WTC11 (cell line): Measurements from ENCODE around the gene LYPLA2. TPM values are rescaled to one million over a fixed set of nuclear protein-coding genes. Genes with fewer than 3 reads are reported as not detected.

Source experiments
- ATAC-seq: fragments of 200-7000 bp; cut with Tn5 transposase; 2 replicates; pipeline ENCODE4 v1.10.0; 2021; ENCODE audit warnings: mild to moderate bottlenecking, moderate library complexity
- CTCF ChIA-PET: fragments of 300-600 bp; sonication (Branson Sonifier 250); formaldehyde crosslinking; loops from one replicate; lab custom pipeline; 2021; ENCODE audit warnings: antibody characterized with exemption; lab: Charles Lee
- POLR2A ChIA-PET: fragments of 350-600 bp; sonication (Branson Sonifier 250); formaldehyde crosslinking; loops from one replicate; lab custom pipeline; 2021; ENCODE audit warnings: antibody characterized with exemption; lab: Charles Lee
- DNase-seq: peaks from one replicate; pipeline ENCODE4 v3.0.0; 2021; ENCODE audit warnings: low spot score
- H3K27ac Mint-ChIP-seq: 2 replicates; pipeline ENCODE4 v1.8.0; 2021; ENCODE audit warnings: mixed read lengths
- H3K27me3 Mint-ChIP-seq: 2 replicates; pipeline ENCODE4 v1.8.0; 2021; ENCODE audit warnings: low read depth, mild to moderate bottlenecking, moderate library complexity, mixed read lengths
- H3K36me3 Mint-ChIP-seq: 2 replicates; pipeline ENCODE4 v1.8.0; 2021; ENCODE audit warnings: mixed read lengths
- H3K4me1 Mint-ChIP-seq: 2 replicates; pipeline ENCODE4 v1.8.0; 2022; ENCODE audit warnings: mixed read lengths
- H3K4me3 Mint-ChIP-seq: 2 replicates; pipeline ENCODE4 v1.8.0; 2021; ENCODE audit warnings: mild to moderate bottlenecking, moderate library complexity, mixed read lengths
- H3K9me3 Mint-ChIP-seq: 2 replicates; pipeline ENCODE4 v1.8.0; 2021; ENCODE audit warnings: mixed read lengths
- AR ChIP-seq: fragments of 250-450 bp; sonication (Bioruptor Pico); IDR thresholded peaks from 2 replicates; pipeline ENCODE4 v1.9.0; 2021; ENCODE audit warnings: mild to moderate bottlenecking
- ATF3 ChIP-seq: sonication (generic); formaldehyde crosslinking; conservative IDR thresholded peaks from 2 replicates; pipeline ENCODE4 v1.8.1; 2022; ENCODE audit warnings: mild to moderate bottlenecking, missing genetic modification reagents
- CBFB ChIP-seq: sonication (generic); formaldehyde crosslinking; IDR thresholded peaks from 2 replicates; pipeline ENCODE4 v1.8.1; 2022; ENCODE audit warnings: mild to moderate bottlenecking, low read depth, missing genetic modification reagents
- E2F4 ChIP-seq: sonication (generic); formaldehyde crosslinking; IDR thresholded peaks from 2 replicates; pipeline ENCODE4 v1.8.1; 2022; ENCODE audit warnings: low read depth, mild to moderate bottlenecking, moderate library complexity, missing genetic modification reagents, borderline replicate concordance
- E2F5 ChIP-seq: sonication (generic); formaldehyde crosslinking; IDR thresholded peaks from 2 replicates; pipeline ENCODE4 v1.8.1; 2022; ENCODE audit warnings: mild to moderate bottlenecking, moderate library complexity, missing genetic modification reagents
- ELF4 ChIP-seq: sonication (generic); formaldehyde crosslinking; IDR thresholded peaks from 2 replicates; pipeline ENCODE4 v1.8.1; 2022; ENCODE audit warnings: low read depth, mild to moderate bottlenecking, moderate library complexity, missing genetic modification reagents
- ESRRA ChIP-seq: sonication (generic); formaldehyde crosslinking; IDR thresholded peaks from 2 replicates; pipeline ENCODE4 v1.8.1; 2022; ENCODE audit warnings: mild to moderate bottlenecking, missing genetic modification reagents, borderline replicate concordance
- FOXJ3 ChIP-seq: sonication (generic); formaldehyde crosslinking; IDR thresholded peaks from 2 replicates; pipeline ENCODE4 v1.9.0; 2021; ENCODE audit warnings: missing genetic modification reagents, mild to moderate bottlenecking, borderline replicate concordance
- FOXK1 ChIP-seq: sonication (generic); formaldehyde crosslinking; IDR thresholded peaks from 2 replicates; pipeline ENCODE4 v1.8.0; 2022; ENCODE audit warnings: mild to moderate bottlenecking, moderate library complexity, missing genetic modification reagents
- FOXP1 ChIP-seq: sonication (generic); formaldehyde crosslinking; IDR thresholded peaks from 2 replicates; pipeline ENCODE4 v1.8.0; 2022; ENCODE audit warnings: missing genetic modification reagents, mild to moderate bottlenecking, moderate library complexity, borderline replicate concordance
- GABPB1 ChIP-seq: sonication (generic); formaldehyde crosslinking; IDR thresholded peaks from 2 replicates; pipeline ENCODE4 v1.8.1; 2023; ENCODE audit warnings: mild to moderate bottlenecking, missing genetic modification reagents
- MLX ChIP-seq: sonication (generic); formaldehyde crosslinking; IDR thresholded peaks from 2 replicates; pipeline ENCODE4 v1.8.1; 2023; ENCODE audit warnings: mild to moderate bottlenecking, missing genetic modification reagents, moderate library complexity
- MYBL2 ChIP-seq: sonication (generic); formaldehyde crosslinking; IDR thresholded peaks from 2 replicates; pipeline ENCODE4 v1.8.1; 2023; ENCODE audit warnings: mild to moderate bottlenecking, moderate library complexity, missing genetic modification reagents
- NFATC4 ChIP-seq: fragments of 250-450 bp; sonication (Bioruptor Pico); IDR thresholded peaks from 2 replicates; pipeline ENCODE4 v1.9.0; 2021; ENCODE audit warnings: mild to moderate bottlenecking
- NFYB ChIP-seq: sonication (generic); formaldehyde crosslinking; conservative IDR thresholded peaks from 2 replicates; pipeline ENCODE4 v1.8.0; 2022; ENCODE audit warnings: low read depth, missing genetic modification reagents
- NR1H2 ChIP-seq: sonication (generic); formaldehyde crosslinking; IDR thresholded peaks from 2 replicates; pipeline ENCODE4 v1.9.0; 2021; ENCODE audit warnings: mild to moderate bottlenecking, moderate library complexity, missing genetic modification reagents
- SOX15 ChIP-seq: fragments of 250-450 bp; sonication (Bioruptor Pico); IDR thresholded peaks from 2 replicates; pipeline ENCODE4 v1.9.0; 2021; ENCODE audit warnings: mild to moderate bottlenecking
- TEAD1 ChIP-seq: sonication (generic); formaldehyde crosslinking; IDR thresholded peaks from 2 replicates; pipeline ENCODE4 v1.8.0; 2022; ENCODE audit warnings: mild to moderate bottlenecking, missing genetic modification reagents
- ZNF121 ChIP-seq: sonication (generic); formaldehyde crosslinking; IDR thresholded peaks from 2 replicates; pipeline ENCODE4 v1.8.0; 2023; ENCODE audit warnings: missing genetic modification reagents
- ZNF138 ChIP-seq: sonication (generic); formaldehyde crosslinking; conservative IDR thresholded peaks from 2 replicates; pipeline ENCODE4 v1.8.1; 2022; ENCODE audit warnings: mild to moderate bottlenecking, moderate library complexity, missing genetic modification reagents
- ZNF219 ChIP-seq: sonication (generic); formaldehyde crosslinking; IDR thresholded peaks from 2 replicates; pipeline ENCODE4 v1.8.0; 2023; ENCODE audit warnings: missing genetic modification reagents, mild to moderate bottlenecking, borderline replicate concordance
- ZNF232 ChIP-seq: sonication (generic); formaldehyde crosslinking; IDR thresholded peaks from 2 replicates; pipeline ENCODE4 v1.8.0; 2022; ENCODE audit warnings: mild to moderate bottlenecking, missing genetic modification reagents
- ZNF263 ChIP-seq: sonication (generic); formaldehyde crosslinking; IDR thresholded peaks from 2 replicates; pipeline ENCODE4 v1.8.1; 2022; ENCODE audit warnings: low read depth, mild to moderate bottlenecking, moderate library complexity, missing genetic modification reagents
- ZNF423 ChIP-seq: fragments of 250-450 bp; sonication (Bioruptor Pico); IDR thresholded peaks from 2 replicates; pipeline ENCODE4 v2.1.2; 2022; ENCODE audit warnings: mild to moderate bottlenecking, moderate library complexity
- ZNF671 ChIP-seq: fragments of 250-450 bp; sonication (Bioruptor Pico); IDR thresholded peaks from 2 replicates; pipeline ENCODE4 v1.8.0; 2021; ENCODE audit warnings: mild to moderate bottlenecking
- total RNA-seq: library from RNA; stranded (reverse); gene quantifications from 3 replicates; pipeline ENCODE4 v1.2.3, GENCODE V29; 2021
- TF ChIP-seq, protein P1 (sequence below): sonication (generic); formaldehyde crosslinking; IDR thresholded peaks from 2 replicates; pipeline ENCODE4 v1.8.1; 2023; ENCODE audit warnings: mild to moderate bottlenecking, missing genetic modification reagents
- TF ChIP-seq, protein P2 (sequence below): sonication (generic); formaldehyde crosslinking; IDR thresholded peaks from 2 replicates; pipeline ENCODE4 v1.8.1; 2023; ENCODE audit warnings: mild to moderate bottlenecking, missing genetic modification reagents, moderate library complexity
- TF ChIP-seq, protein P3 (sequence below): sonication (generic); formaldehyde crosslinking; IDR thresholded peaks from 2 replicates; pipeline ENCODE4 v1.8.0; 2022; ENCODE audit warnings: mild to moderate bottlenecking, missing genetic modification reagents

LYPLA2 gene
- total RNA-seq, 1 experiment from 2014 or later: 164 TPM

GRCh38 chr1:23743287-23744152 is 47.4 kb upstream of the LYPLA2 start, which contains the start of gene ELOA:
Gene ELOA, plus strand, starts transcription at chr1:23743471. Its CDS starts 33 bp downstream, at chr1:23743504.
- POLR2A ChIA-PET: interaction anchor here (1.0 to 1.8 kb wide), 3 partner anchors 35 to 188 kb away, joined by 5 to 8 read pairs (median 6); partner anchors contain the start of genes PITHD1 and RPL11
- CTCF ChIA-PET: interaction anchor here (0.7 to 3.4 kb wide), 6 partner anchors 25 to 68 kb away, joined by 4 to 15 read pairs (median 4); partner anchors contain the start of gene RPL11
- TF ChIP-seq ZNF671 (no peak), AR (CRISPR knock-in tag) (no peak), ZNF219 (no peak), NR1H2 (CRISPR knock-in tag) (no peak), ESRRA (CRISPR knock-in tag) (0 out of 2 replicates have a peak, but pooled peaks have one; percentile 37), ZNF138 (CRISPR knock-in tag) (no peak; the same call in 1 of the 2 replicates), GABPB1 (CRISPR knock-in tag) (peak; percentile 45), ZNF423 (CRISPR knock-in tag) (no peak), FOXK1 (CRISPR knock-in tag) (peak; percentile 88), ELF4 (CRISPR knock-in tag) (0 out of 2 replicates have a peak, but pooled peaks have one; percentile 53), FOXJ3 (CRISPR knock-in tag) (no peak), ZNF121 (CRISPR knock-in tag) (no peak), ZNF232 (no peak; the same call in 1 of the 2 replicates), CBFB (0 out of 2 replicates have a peak, but pooled peaks have one; percentile 36), E2F4 (CRISPR knock-in tag) (0 out of 2 replicates have a peak, but pooled peaks have one; percentile 62), NFATC4 (CRISPR knock-in tag) (no peak), E2F5 (no peak), MLX (CRISPR knock-in tag) (0 out of 2 replicates have a peak, but pooled peaks have one; percentile 66), MYBL2 (CRISPR knock-in tag) (peak; percentile 62; the same call in 1 of the 2 replicates), TEAD1 (CRISPR knock-in tag) (peak; percentile 77), SOX15 (no peak), FOXP1 (CRISPR knock-in tag) (peak; percentile 81; the same call in 1 of the 2 replicates), ZNF263 (CRISPR knock-in tag) (no peak), NFYB (CRISPR knock-in tag) (peak; percentile 16; the same call in 1 of the 2 replicates), ATF3 (no peak)
- TF ChIP-seq, protein P1, sequence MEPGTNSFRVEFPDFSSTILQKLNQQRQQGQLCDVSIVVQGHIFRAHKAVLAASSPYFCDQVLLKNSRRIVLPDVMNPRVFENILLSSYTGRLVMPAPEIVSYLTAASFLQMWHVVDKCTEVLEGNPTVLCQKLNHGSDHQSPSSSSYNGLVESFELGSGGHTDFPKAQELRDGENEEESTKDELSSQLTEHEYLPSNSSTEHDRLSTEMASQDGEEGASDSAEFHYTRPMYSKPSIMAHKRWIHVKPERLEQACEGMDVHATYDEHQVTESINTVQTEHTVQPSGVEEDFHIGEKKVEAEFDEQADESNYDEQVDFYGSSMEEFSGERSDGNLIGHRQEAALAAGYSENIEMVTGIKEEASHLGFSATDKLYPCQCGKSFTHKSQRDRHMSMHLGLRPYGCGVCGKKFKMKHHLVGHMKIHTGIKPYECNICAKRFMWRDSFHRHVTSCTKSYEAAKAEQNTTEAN: 0 out of 2 replicates have a peak, but pooled peaks have one; percentile 89
- TF ChIP-seq, protein P2, sequence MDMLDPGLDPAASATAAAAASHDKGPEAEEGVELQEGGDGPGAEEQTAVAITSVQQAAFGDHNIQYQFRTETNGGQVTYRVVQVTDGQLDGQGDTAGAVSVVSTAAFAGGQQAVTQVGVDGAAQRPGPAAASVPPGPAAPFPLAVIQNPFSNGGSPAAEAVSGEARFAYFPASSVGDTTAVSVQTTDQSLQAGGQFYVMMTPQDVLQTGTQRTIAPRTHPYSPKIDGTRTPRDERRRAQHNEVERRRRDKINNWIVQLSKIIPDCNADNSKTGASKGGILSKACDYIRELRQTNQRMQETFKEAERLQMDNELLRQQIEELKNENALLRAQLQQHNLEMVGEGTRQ (CRISPR knock-in tag): no peak; the same call in none of the 2 replicates
- TF ChIP-seq, protein P3, sequence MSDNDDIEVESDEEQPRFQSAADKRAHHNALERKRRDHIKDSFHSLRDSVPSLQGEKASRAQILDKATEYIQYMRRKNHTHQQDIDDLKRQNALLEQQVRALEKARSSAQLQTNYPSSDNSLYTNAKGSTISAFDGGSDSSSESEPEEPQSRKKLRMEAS (CRISPR knock-in tag): peak; percentile 35; the same call in 1 of the 2 replicates

More at GRCh38 chr1:23743287-23744152, 47.4 kb upstream of the LYPLA2 start, which contains the start of gene ELOA:
- peaks cover 29% of the 10 kb centered on the region for H3K4me1 Mint-ChIP-seq
- ATAC-seq: peak; percentile 94
- H3K27me3 Mint-ChIP-seq: no peaks in the 10 kb centered on the region; the same call in 1 of the 2 replicates
- peak within 1 kb of the TSS; percentile 81 for H3K27ac Mint-ChIP-seq
- peak within 1 kb of the TSS; percentile 88 for H3K4me3 Mint-ChIP-seq
- DNase-seq: peak; percentile 80
- peaks cover 7% of the 10 kb centered on the region for H3K36me3 Mint-ChIP-seq
- no peaks in the 10 kb centered on the region for H3K9me3 Mint-ChIP-seq
